ENCODE data around the gene MAGI2.

Gene MAGI2

GRCh38 chr7:79241288-79242060, 212.0 kb downstream of the MAGI2 start:
- DNase-seq, result no peak

- no peak for DNase-seq
Observed at GRCh38 chr7:79240413-79240812, 213.1 kb downstream of the MAGI2 start.

- no peak for DNase-seq
Observed at GRCh38 chr7:79236352-79237028, 217.0 kb downstream of the MAGI2 start.

GRCh38 chr7:79227044-79227443, 226.4 kb downstream of the MAGI2 start:
- DNase-seq, result no peak

- no peak for DNase-seq
Observed at GRCh38 chr7:79221211-79221610, 232.3 kb downstream of the MAGI2 start.

- no peak for DNase-seq
Observed at GRCh38 chr7:79217976-79218626, 235.4 kb downstream of the MAGI2 start.

GRCh38 chr7:79217468-79217867, 236.0 kb downstream of the MAGI2 start:
- DNase-seq, result no peak

GRCh38 chr7:79216236-79216635, 237.2 kb downstream of the MAGI2 start:
- DNase-seq, result no peak

- DNase-seq, result no peak
Observed at GRCh38 chr7:79212334-79212733, 241.1 kb downstream of the MAGI2 start.

GRCh38 chr7:79211724-79212123, 241.7 kb downstream of the MAGI2 start:
- no peak for DNase-seq

GRCh38 chr7:79199961-79200360, 253.5 kb downstream of the MAGI2 start:
- DNase-seq, result no peak

- DNase-seq, result no peak
Observed at GRCh38 chr7:79199266-79199665, 254.2 kb downstream of the MAGI2 start.

- DNase-seq, result no peak
Observed at GRCh38 chr7:79185605-79186004, 267.9 kb downstream of the MAGI2 start.

- DNase-seq, result no peak
Observed at GRCh38 chr7:79182283-79182682, 271.2 kb downstream of the MAGI2 start.

GRCh38 chr7:79180533-79180932, 272.9 kb downstream of the MAGI2 start:
- DNase-seq, result no peak

GRCh38 chr7:79176859-79177477, 276.5 kb downstream of the MAGI2 start:
- no peak for DNase-seq

- DNase-seq, result no peak
Observed at GRCh38 chr7:79175374-79175773, 278.1 kb downstream of the MAGI2 start.

- no peak for DNase-seq
Observed at GRCh38 chr7:79165225-79165624, 288.2 kb downstream of the MAGI2 start.

- no peak for DNase-seq
Observed at GRCh38 chr7:79159040-79159664, 294.3 kb downstream of the MAGI2 start.

GRCh38 chr7:79157281-79157680, 296.2 kb downstream of the MAGI2 start:
- DNase-seq, result no peak

GRCh38 chr7:79149831-79150230, 303.6 kb downstream of the MAGI2 start:
- no peak for DNase-seq

- DNase-seq, result no peak
Observed at GRCh38 chr7:79142706-79143105, 310.8 kb downstream of the MAGI2 start.

GRCh38 chr7:79141252-79141651, 312.2 kb downstream of the MAGI2 start:
- no peak for DNase-seq

All from CD4-positive, alpha-beta T cell treated with Interleukin-17A for 4 hours (primary cell).